ENCODE data around the gene ALLC. TPM values are rescaled to one million over a fixed set of nuclear protein-coding genes. Genes with fewer than 3 reads are reported as not detected.
"Not testable (repeated sequence)": the region's sequence is repeated elsewhere in the genome, so short reads cannot be mapped to it uniquely, and the experiment has no call there.

The ALLC gene
- total RNA-seq, 2 experiments from 2014 or later, result not detected

GRCh38 chr2:3617198-3617890 lies 40.7 kb upstream of the ALLC start:
- Mint-ChIP-seq H3K27me3 (peaks cover 4% of the 10 kb centered on the region), H3K36me3 (ENCODE audit: low read depth) (peaks cover 2% of the 10 kb centered on the region), H3K27ac (no peak overlapping the region), H3K4me3 (no peak overlapping the region), H3K4me1 (ENCODE audit: low read depth) (no peaks in the 10 kb centered on the region), H3K9me3 (peaks cover 12% of the 10 kb centered on the region)
- TF ChIP-seq, protein P1, sequence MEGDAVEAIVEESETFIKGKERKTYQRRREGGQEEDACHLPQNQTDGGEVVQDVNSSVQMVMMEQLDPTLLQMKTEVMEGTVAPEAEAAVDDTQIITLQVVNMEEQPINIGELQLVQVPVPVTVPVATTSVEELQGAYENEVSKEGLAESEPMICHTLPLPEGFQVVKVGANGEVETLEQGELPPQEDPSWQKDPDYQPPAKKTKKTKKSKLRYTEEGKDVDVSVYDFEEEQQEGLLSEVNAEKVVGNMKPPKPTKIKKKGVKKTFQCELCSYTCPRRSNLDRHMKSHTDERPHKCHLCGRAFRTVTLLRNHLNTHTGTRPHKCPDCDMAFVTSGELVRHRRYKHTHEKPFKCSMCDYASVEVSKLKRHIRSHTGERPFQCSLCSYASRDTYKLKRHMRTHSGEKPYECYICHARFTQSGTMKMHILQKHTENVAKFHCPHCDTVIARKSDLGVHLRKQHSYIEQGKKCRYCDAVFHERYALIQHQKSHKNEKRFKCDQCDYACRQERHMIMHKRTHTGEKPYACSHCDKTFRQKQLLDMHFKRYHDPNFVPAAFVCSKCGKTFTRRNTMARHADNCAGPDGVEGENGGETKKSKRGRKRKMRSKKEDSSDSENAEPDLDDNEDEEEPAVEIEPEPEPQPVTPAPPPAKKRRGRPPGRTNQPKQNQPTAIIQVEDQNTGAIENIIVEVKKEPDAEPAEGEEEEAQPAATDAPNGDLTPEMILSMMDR (IDR thresholded peaks at IDR 0.05), result no peak
- no peak for DNase-seq
- ChIA-PET CTCF (no interaction called here), POLR2A (no interaction called here)
- ATAC-seq, result no peak
- intact Hi-C loops (cut with micrococcal nuclease), result no loop called here

DNA sequence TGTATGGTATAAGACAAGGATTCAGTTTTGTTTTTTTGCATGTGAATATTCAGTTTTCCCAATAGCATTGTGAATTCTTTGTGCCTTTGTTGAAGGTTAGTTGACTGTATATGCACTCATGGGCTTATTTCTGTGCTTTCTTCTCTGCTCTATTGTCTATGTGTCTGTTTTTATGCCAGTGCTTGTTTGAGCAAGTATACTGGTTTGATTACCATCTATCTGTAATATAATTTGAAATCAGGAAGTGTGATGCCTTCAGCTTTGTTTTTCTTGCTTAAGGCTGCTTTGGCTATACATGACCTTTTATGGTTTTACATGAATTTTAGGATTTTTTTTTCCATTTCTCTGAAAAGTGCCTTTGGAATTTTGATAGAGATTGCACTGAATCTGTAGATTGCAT lies 39.6 kb upstream of the ALLC start:
- Mint-ChIP-seq H3K27me3 (peaks cover 4% of the 10 kb centered on the region), H3K4me1 (ENCODE audit: low read depth) (no peaks in the 10 kb centered on the region), H3K27ac (no peak overlapping the region), H3K36me3 (ENCODE audit: low read depth) (peaks cover 2% of the 10 kb centered on the region), H3K4me3 (no peak overlapping the region), H3K9me3 (peaks cover 12% of the 10 kb centered on the region)
- TF ChIP-seq, protein P1 (IDR thresholded peaks at IDR 0.05), result no peak
- ATAC-seq (no peak), DNase-seq (no peak)
- intact Hi-C loops (cut with micrococcal nuclease), result no loop called here
- ChIA-PET POLR2A (no interaction called here), CTCF (no interaction called here)

- ATAC-seq (no peak), DNase-seq (no peak)
- Mint-ChIP-seq H3K4me3 (no peak overlapping the region), H3K27ac (no peak overlapping the region), H3K27me3 (peaks cover 4% of the 10 kb centered on the region), H3K4me1 (ENCODE audit: low read depth) (no peaks in the 10 kb centered on the region), H3K36me3 (ENCODE audit: low read depth) (no peaks in the 10 kb centered on the region), H3K9me3 (peaks cover 9% of the 10 kb centered on the region)
- CTCF ChIA-PET, result no interaction called here
- POLR2A ChIA-PET, result no interaction called here
- TF ChIP-seq, protein P1 (IDR thresholded peaks at IDR 0.05), result no peak
- intact Hi-C loops (cut with micrococcal nuclease), result no loop called here
Measured at GRCh38 chr2:3619033-3619432, 39.0 kb upstream of the ALLC start.

- DNase-seq; intact Hi-C loops (cut with micrococcal nuclease); H3K4me3 Mint-ChIP-seq; H3K27ac Mint-ChIP-seq; H3K9me3 Mint-ChIP-seq; H3K36me3 Mint-ChIP-seq (ENCODE audit: low read depth); CTCF ChIA-PET; ATAC-seq; POLR2A ChIA-PET; H3K27me3 Mint-ChIP-seq; H3K4me1 Mint-ChIP-seq (ENCODE audit: low read depth): not testable (repeated sequence)
Measured at GRCh38 chr2:3619661-3620060, 38.3 kb upstream of the ALLC start.

GRCh38 chr2:3620834-3621233 lies 37.2 kb upstream of the ALLC start:
- intact Hi-C loops (cut with micrococcal nuclease), result no loop called here
- no peak for ATAC-seq
- peaks cover 4% of the 10 kb centered on the region for H3K9me3 Mint-ChIP-seq
- POLR2A ChIA-PET, result no interaction called here
- H3K4me1 Mint-ChIP-seq (ENCODE audit: low read depth), result no peaks in the 10 kb centered on the region
- no peak for DNase-seq
- no peaks in the 10 kb centered on the region for H3K36me3 Mint-ChIP-seq (ENCODE audit: low read depth)
- peaks cover 4% of the 10 kb centered on the region for H3K27me3 Mint-ChIP-seq
- TF ChIP-seq, protein P1 (IDR thresholded peaks at IDR 0.05), result no peak
- CTCF ChIA-PET, result no interaction called here
- H3K27ac Mint-ChIP-seq, result no peak overlapping the region
- H3K4me3 Mint-ChIP-seq, result no peak overlapping the region
